ENCODE results near the gene PRKG1.
"Not testable (repeated sequence)": the region's sequence is repeated elsewhere in the genome, so short reads cannot be mapped to it uniquely, and the experiment has no call there.

The PRKG1 gene

GRCh38 chr10:51341745-51342144 lies 267.5 kb downstream of the PRKG1 start:
- not testable (repeated sequence) for DNase-seq

DNA sequence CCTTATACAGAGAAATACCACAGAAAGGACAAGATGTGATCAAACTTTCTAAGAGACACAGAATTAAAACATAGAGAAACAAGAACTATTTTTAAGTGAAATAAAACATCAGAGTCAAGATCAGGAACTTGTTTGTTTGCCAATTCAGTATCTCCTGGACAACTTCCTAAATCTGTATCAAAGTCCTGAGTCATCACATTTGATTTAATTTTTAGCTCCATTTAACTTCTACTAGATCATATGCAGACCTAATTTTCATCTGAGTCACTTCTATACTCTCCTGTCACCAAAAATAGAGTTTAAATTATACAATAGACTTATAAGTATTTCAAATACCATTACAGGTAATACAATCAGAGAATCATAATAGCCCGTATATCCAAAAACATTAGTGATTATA lies 268.1 kb downstream of the PRKG1 start:
- no peak for DNase-seq

GRCh38 chr10:51343391-51343790 lies 269.1 kb downstream of the PRKG1 start:
- no peak for DNase-seq

DNA sequence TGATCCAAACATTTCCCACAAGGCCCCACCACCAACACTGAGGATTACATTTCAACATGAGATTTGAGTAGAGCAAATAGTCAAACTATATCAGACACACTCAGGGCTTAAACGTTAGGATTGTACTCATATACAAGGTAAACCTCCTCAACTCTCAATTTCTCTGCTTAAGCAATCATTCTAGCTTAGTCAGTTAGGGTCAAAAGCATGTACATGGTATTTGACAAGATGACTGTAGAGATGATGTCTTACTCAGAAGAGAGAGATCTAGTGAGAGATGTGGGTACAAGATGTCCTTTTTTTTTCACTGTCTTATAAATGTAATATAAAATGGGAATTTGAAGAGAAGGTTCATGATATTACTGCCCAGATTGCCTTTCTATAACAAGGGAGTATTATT lies 270.1 kb downstream of the PRKG1 start:
- DNase-seq: no peak

GRCh38 chr10:51348622-51349021 lies 274.3 kb downstream of the PRKG1 start:
- DNase-seq: no peak

DNA sequence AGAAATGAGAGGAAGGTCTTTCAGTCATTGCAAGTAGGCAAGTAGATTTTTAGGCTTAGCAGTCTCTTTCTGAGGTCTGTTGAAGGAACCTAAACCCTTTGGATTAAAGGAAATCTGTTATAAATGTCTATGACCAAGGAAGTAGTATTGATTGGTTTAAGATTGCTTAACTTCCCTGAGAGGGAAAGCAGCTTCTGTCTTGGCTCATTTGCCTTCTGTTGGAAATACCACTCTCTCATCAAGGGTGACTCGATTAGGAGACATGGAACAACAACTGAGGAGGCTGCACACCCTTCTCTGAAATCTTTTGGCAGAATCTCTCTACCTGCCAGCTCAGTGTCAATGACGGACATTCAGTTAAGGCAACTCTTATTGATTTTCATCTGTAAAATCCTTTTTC lies 282.9 kb downstream of the PRKG1 start:
- DNase-seq: no peak

DNA sequence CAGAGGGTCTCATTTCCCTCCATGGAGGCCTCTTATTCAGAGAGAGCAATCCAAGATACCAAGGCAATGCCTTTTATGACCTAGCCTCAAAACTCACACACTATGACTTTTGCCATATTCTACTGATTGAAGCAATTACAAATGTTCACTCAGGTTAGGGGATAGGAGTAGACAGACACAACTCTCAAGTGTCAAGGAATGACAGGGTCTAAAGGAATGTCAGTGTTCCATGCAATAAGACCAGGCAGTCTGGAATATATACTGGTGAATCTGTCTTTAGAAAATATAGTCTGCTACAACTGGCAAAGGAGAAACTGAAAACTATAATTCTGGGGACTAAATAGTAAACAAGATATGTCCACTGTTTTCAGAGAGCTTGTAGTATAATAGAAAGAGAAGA lies 283.9 kb downstream of the PRKG1 start:
- no peak for DNase-seq

- no peak for DNase-seq
Measured at GRCh38 chr10:51363415-51363814, 289.1 kb downstream of the PRKG1 start.

DNA sequence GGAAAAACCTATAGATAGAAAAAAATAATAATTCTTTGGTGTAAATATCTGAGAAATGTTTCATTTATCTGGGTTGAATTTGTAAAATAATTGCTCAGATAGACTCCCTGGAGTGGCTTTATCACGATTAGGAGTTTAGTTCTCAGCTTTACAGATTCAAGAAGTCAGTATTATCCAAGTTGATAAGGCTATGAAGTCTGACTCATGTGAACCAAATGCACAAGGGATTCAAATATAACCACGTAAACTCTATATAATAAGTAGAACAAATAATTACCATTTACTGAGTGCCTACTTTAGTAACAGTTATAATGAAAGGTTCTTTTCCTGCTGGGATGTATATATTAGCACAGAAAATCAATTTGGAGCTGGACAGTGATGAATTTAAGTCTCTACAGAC lies 290.4 kb downstream of the PRKG1 start:
- DNase-seq: no peak

GRCh38 chr10:51366044-51366443 lies 291.8 kb downstream of the PRKG1 start:
- DNase-seq: no peak

DNA sequence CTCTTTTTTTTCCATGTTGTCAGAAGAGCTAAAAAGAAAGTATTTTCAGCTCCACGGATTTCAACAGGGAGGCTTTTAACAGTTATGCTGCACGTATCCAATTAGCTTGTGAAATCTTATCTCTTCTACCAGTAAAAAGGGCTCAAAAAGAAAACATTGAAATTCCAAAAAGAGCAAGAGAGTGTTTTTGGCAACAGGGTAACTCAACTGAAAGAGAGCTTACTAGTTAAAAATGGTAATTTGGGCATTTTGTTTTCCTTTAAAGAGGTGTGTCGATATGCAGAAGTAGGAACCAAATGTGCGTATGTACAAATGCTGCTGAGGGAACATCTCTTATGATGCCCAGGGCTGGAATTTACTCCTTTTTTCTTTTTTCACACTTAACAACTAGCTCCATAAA lies 292.8 kb downstream of the PRKG1 start:
- DNase-seq: no peak

- DNase-seq: no peak
Measured at GRCh38 chr10:51367694-51368093, 293.4 kb downstream of the PRKG1 start.

DNA sequence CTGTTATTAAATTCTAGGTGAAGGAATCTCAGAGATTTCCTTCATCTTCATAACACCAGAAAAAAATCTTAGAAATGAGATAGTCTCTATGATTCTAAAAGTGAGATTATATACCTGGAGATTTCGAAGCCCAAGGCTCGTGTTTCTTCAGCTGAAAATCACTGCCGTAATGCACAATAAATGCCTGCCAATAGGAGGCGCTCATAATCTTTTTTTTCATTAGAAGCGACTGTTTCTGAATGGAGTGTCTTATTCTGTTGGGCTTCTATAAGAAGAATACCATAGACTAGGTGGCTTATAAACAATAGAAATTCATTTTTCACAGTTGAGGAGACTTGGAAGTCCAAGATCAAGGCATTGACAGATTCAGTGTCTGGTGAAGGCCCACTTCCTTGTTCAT lies 294.7 kb downstream of the PRKG1 start:
- DNase-seq: no peak

- DNase-seq: no peak
Measured at GRCh38 chr10:51369903-51370302, 295.6 kb downstream of the PRKG1 start.

DNA sequence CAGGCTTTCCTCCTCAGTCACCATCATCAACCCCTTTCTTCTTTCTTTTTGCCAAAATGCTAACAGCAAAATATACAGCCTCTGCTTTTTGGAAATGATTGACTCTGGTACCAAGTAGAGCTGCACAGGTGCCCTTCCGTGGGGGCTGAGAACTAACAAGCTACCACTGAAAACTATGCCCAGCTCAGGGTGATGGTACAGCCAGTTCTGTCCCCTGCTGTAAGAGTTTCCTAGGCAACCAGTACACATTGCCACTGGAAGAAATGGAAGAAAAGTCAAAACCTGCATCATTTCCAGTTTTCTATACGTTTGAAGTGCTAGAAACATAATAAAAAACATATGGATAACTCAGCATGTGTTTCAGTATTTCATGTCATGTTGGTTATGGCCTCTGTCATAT lies 297.5 kb downstream of the PRKG1 start:
- DNase-seq: no peak

- DNase-seq: no peak
Measured at GRCh38 chr10:51375790-51376189, 301.5 kb downstream of the PRKG1 start.

- no peak for DNase-seq
Measured at GRCh38 chr10:51377070-51377931, 303.0 kb downstream of the PRKG1 start.

DNA sequence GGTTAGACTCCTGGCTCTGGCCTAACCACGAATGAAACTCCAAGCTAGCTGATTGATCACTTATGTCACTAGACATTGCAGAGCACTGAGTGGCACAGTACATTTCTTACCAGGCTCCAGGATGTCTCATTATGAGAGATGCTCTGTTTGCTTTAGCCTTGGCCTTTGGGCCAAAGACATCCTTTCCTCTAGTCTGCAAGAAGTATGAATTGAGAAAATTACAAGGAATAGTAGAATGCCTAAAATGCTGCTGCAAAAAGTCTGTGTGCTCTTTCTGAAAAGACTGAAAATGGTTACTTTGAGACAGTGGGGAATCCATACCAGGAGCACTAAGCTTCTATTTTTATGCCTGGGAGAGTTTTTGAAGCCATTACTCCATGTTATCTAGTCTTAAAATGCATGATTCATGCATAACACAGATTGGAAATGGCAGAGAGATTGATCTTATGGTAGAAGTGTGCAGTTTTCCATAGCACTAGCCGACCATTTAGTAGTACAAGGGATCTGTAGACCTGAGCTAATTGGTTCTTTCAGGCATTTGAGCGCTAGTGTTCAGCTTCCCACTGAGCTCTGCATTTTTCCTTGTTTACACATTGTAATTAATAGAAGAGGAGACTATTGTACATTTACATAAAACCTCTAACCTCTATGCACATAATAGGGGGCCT lies 303.8 kb downstream of the PRKG1 start:
- DNase-seq: no peak

GRCh38 chr10:51382181-51382580 lies 307.9 kb downstream of the PRKG1 start:
- no peak for DNase-seq

- DNase-seq: no peak
Measured at GRCh38 chr10:51384971-51385370, 310.7 kb downstream of the PRKG1 start.

- no peak for DNase-seq
Measured at GRCh38 chr10:51386248-51386885, 312.1 kb downstream of the PRKG1 start.

DNA sequence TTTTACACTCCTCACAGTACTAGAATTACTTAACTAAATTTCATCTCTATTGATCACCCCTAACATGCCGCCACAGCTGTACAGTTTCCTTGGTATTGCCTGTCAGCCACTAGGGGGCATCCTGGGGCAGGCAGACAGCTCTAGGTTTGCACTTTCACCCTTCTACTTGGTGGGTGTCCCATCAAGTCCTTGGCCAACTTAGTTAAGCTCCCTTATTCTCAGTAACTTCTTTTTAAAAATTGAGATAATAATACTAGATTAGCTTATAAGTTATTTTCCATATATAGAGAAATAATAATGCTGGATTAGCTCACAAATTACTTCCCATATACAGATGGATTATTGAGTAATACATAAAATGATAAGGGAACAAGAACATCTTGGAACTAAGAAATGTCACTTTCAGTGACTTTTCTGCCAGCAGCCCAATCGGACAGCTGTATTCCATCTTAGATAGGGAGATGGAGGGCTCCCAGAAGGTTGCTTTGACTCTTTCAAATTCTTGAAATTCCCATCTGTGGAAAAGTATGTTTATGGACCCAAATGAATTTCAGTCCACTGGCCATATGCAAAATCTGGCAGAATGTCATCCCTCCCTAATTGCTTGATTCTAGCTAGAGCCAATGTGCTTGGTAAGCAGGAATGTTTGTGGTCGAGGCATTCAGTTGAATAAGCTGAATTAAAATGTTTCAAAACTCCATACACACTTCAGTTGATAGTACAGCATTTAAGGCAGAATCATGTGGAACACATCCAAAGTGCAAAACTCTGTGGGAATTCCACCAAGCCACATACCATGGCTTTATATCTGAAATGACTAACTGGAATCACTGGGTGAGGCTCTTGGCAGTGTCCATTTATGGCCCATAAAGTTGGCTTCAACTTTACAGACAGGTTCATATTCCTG lies 315.4 kb downstream of the PRKG1 start:
- peak; percentile 7 to 27 for DNase-seq

- DNase-seq: not testable (repeated sequence)
Measured at GRCh38 chr10:51393006-51393405, 318.7 kb downstream of the PRKG1 start.

All from inflammatory macrophage treated with lipopolysaccharide for 1 hour (primary cell).